ENCODE results near the gene NOS1AP.
"Not testable (repeated sequence)": the region's sequence is repeated elsewhere in the genome, so short reads cannot be mapped to it uniquely, and the experiment has no call there.

NOS1AP gene

DNA sequence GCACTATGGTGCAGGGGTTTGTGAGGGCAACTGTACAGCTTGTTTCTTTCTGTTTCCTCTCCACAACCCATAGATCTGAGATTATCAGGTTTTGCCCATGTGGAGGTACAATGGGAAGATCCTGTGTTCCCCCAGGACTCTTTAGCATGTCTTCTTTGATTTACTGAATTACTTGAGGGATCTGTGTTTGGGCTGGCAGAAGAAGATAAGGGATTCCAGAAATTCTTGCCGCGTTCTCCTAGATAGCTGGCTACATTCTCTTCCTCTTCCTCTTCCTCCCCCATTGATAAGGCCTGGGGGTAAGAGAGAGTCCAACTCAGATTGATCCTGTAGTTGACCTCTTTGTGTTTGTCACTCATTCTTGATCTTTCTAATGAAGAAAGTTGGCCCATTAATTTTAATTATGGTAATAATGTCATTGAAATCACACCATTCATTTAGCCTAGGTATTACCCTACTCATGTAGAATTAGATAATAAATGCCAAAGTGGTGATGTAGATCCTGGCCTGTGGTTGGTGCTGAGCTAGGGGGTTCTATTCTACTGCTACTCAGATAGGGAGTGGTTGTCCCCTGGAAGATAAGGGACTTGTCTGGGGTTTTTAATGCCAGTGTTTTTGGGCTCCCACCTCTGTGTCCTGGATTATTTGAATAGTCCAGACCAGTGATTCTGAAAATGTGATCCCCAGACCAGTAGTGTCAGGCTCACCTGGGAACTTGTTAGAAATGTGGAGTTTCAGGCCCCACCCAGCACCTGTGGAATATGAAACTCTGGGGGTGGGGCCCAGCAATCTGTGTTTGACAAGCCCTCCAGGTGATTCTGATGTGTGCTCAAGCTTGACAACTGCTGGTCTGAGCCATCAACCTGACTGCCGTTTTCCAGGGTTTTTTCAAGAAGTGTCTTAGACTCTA lies 122.2 kb downstream of the NOS1AP start:
- no peak overlapping the region for H3K4me3 ChIP-seq (ENCODE audit: low read depth, low read length)

DNA sequence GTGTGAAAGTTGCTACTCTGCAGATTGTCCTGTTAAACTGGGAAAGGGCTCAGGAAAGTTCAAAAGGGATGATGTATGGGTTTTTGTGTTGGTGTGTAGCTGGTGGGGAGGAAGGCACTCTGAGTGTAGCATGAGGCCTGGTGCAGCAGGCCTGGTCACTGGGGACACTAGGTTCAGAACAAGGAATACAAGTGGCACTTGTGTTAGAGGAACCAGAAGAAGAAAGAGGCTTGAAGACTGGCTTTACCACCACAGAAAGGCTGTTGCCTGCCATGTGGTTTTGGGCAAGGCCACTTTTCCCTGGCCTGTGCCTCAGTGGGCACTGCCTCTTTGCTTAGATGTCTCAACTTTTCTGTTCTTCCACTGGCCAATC lies 122.8 kb downstream of the NOS1AP start:
- H3K4me3 ChIP-seq (ENCODE audit: low read depth, low read length): no peak overlapping the region

GRCh38 chr1:162192763-162193162 lies 123.3 kb downstream of the NOS1AP start:
- H3K4me3 ChIP-seq (ENCODE audit: low read depth, low read length): no peak overlapping the region

GRCh38 chr1:162193221-162193620 lies 123.7 kb downstream of the NOS1AP start:
- H3K4me3 ChIP-seq (ENCODE audit: low read depth, low read length): no peak overlapping the region

GRCh38 chr1:162193815-162194214 lies 124.3 kb downstream of the NOS1AP start:
- no peak overlapping the region for H3K4me3 ChIP-seq (ENCODE audit: low read depth, low read length)

- no peak overlapping the region for H3K4me3 ChIP-seq (ENCODE audit: low read depth, low read length)
These were observed 126.1 kb downstream of the NOS1AP start for GRCh38 chr1:162195567-162195966.

GRCh38 chr1:162196387-162196786 lies 126.9 kb downstream of the NOS1AP start:
- H3K4me3 ChIP-seq (ENCODE audit: low read depth, low read length): no peak overlapping the region

- no peak overlapping the region for H3K4me3 ChIP-seq (ENCODE audit: low read depth, low read length)
These were observed 127.6 kb downstream of the NOS1AP start for GRCh38 chr1:162197041-162197531.

GRCh38 chr1:162197615-162198421 lies 128.3 kb downstream of the NOS1AP start:
- no peak overlapping the region for H3K4me3 ChIP-seq (ENCODE audit: low read depth, low read length)

GRCh38 chr1:162200096-162200847 lies 130.8 kb downstream of the NOS1AP start:
- no peak overlapping the region for H3K4me3 ChIP-seq (ENCODE audit: low read depth, low read length)

DNA sequence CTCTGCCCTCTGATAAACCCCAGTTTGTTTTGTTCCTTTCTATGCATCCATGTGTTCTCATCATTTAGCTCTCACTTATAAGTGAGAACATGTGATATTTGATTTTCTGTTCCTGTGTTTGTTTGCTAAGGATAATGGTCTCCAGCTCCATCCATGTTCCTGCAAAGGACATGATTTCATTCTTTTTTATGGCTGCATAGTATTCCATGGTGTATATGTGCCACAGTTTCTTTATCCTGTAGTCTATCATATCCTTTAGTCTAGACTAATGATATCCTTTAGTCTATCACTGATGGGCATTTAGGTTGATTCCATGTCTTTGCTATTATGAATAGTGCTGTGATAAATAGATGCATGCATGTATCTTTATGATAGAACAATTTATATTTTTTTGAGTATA lies 131.6 kb downstream of the NOS1AP start:
- not testable (repeated sequence) for H3K4me3 ChIP-seq (ENCODE audit: low read depth, low read length)

- no peak overlapping the region for H3K4me3 ChIP-seq (ENCODE audit: low read depth, low read length)
These were observed 134.8 kb downstream of the NOS1AP start for GRCh38 chr1:162204129-162204822.

DNA sequence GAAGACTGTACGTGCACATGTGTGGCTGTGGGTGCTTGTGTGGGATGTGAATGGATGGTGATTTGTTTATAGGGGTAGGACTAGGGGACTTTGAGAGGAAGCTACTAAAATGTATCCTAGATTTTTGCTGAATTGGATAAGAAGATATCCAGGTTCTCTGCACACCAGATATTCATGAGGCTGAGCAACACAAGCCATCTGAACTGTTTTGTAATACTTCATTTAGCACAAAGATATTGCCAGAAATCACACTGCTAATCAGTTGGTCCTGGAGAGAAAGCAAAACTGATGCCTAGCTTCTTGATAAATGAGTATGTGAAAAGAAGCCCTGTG lies 135.3 kb downstream of the NOS1AP start:
- no peak overlapping the region for H3K4me3 ChIP-seq (ENCODE audit: low read depth, low read length)

- no peak overlapping the region for H3K4me3 ChIP-seq (ENCODE audit: low read depth, low read length)
These were observed 136.8 kb downstream of the NOS1AP start for GRCh38 chr1:162206300-162206699.

DNA sequence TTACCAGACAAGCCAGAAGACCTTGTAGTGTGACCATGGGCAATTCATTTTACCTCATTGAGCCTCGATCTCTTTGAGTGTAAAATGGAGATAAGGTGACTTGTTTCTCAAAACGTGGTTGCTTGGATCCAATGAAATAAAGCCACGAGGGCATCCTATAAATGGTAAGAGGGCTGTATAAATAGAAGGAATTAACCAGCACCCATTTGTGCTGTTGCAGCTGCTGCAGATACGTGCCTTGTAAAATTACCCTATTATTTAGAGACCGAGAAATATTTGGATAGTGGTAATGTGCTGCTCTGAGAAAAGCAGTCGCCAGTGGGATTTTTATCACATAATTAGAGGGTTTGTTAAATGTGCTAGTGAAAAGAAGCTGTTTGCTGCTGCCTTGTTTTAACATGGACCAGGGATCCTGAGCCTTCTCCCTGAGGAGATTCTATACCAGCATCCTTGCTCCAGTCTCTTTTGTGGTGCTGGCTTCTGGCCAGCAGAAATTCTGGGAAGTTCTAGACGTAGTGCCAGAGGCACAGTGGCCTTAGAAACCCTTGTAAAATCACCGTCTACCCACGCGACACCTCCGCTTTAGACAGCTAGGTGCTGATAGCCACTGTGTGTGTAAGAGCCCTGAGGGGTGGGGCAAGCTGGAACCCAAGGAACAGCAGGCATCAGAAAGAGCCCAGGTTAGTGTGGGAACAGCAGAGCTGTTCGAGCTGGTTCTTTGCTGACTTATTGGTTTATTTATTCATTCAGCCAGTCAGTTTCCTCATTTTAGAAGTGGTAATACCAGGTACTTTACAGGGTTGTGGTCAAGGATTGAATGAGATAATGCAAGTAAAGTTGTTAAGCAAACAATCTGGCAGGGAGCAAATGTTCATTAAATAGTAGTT lies 137.5 kb downstream of the NOS1AP start:
- H3K4me3 ChIP-seq (ENCODE audit: low read depth, low read length): no peak overlapping the region

DNA sequence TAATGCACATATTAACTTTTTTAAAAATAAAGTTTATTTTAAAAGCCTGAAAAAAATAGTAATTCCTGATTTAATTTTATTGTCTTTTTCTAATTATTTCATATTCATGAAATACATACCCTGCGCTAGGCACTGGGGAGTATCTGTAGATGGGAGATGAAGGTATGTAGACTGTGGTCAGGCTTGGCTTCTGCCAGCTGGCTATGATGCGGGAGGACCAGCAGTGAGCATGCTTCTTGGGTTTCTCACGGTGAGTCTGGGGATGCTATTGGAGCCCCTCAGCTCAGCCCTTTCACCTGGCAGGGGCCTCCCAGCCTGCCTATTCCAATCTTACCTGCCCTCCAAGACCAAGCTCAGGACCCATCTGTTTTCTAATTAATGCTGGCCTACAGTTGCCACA lies 138.4 kb downstream of the NOS1AP start:
- no peak overlapping the region for H3K4me3 ChIP-seq (ENCODE audit: low read depth, low read length)

- H3K4me3 ChIP-seq (ENCODE audit: low read depth, low read length): no peak overlapping the region
These were observed 140.7 kb downstream of the NOS1AP start for GRCh38 chr1:162210196-162210595.

- no peak overlapping the region for H3K4me3 ChIP-seq (ENCODE audit: low read depth, low read length)
These were observed 143.2 kb downstream of the NOS1AP start for GRCh38 chr1:162212713-162213112.

- H3K4me3 ChIP-seq (ENCODE audit: low read depth, low read length): no peak overlapping the region
These were observed 143.9 kb downstream of the NOS1AP start for GRCh38 chr1:162213281-162213912.
